ENCODE results near the gene FARP1.

GRCh38 chr13:98338310-98338709 is 195.4 kb downstream of the FARP1 start:
- TF ChIP-seq POLR2AphosphoS5 (IDR thresholded peaks at IDR 0.05; ENCODE audit: insufficient read depth in 1 of 2, low read depth in 1 of 2) (no peak), CTCF (IDR thresholded peaks at IDR 0.05) (no peak)
